SK-N-SH (cell line): Measurements from ENCODE around the gene PCMT1. TPM values are rescaled to one million over a fixed set of nuclear protein-coding genes. Genes with fewer than 3 reads are reported as not detected.

Experiments used
- CTCF ChIA-PET: fragments of 300-600, 350-600 bp; formaldehyde crosslinking; extraction: SDS; loops from one replicate; lab custom pipeline; 2021; lab: Yijun Ruan, JAX
- POLR2A ChIA-PET: fragments of 350-600 bp; sonication (Branson Sonifier 250); formaldehyde crosslinking; extraction: SDS; loops from one replicate; lab custom pipeline; 2020; ENCODE audit warnings: antibody characterized with exemption, inconsistent platforms; lab: Yijun Ruan, JAX
- DNase-seq: peaks from one replicate; pipeline ENCODE4 v3.0.0; 2012
- H2AFZ ChIP-seq: fragments of 200-600 bp; sonication (generic); 2 replicates; pipeline ENCODE4 v1.8.1; 2016; ENCODE audit warnings: antibody characterized with exemption, mild to moderate bottlenecking, low read depth
- H3F3A ChIP-seq: fragments of 200-600 bp; sonication (generic); replicated peaks from 2 replicates; pipeline ENCODE3; 2016; ENCODE audit warnings: antibody characterized with exemption, mild to moderate bottlenecking; ENCODE audit not compliant: insufficient read depth
- H3K27ac ChIP-seq, 2 experiments: fragments of 200-500 bp in 1 of 2; fragments of 200-600 bp in 1 of 2; sonication (Bioruptor generic) in 1 of 2; sonication (generic), shearing (Covaris generic) in 1 of 2; 2 replicates each; pipeline versions ENCODE4 v1.5.1 to v1.6.1; 2014 to 2016; ENCODE audit warnings: low read depth in 2 of 2, inconsistent platforms in 1 of 2, low read length in 1 of 2, mild to moderate bottlenecking in 1 of 2, mixed read lengths in 1 of 2
- H3K27me3 ChIP-seq: fragments of 200-600 bp; sonication (generic), shearing (Covaris generic); 2 replicates; pipeline ENCODE4 v1.6.1; 2016; ENCODE audit warnings: mixed run types; ENCODE audit not compliant: insufficient read depth
- H3K36me3 ChIP-seq, 2 experiments: fragments of 200-500 bp in 1 of 2; fragments of 200-600 bp in 1 of 2; sonication (Bioruptor generic) in 1 of 2; sonication (generic) in 1 of 2; replicated peaks in 1 of 2; 2 replicates each; pipeline versions ENCODE3 to v1.5.1; 2014 to 2016; ENCODE audit warnings: low read length in 1 of 2, mild to moderate bottlenecking in 1 of 2; ENCODE audit not compliant: insufficient read depth in 2 of 2, control insufficient read depth in 1 of 2
- H3K4me1 ChIP-seq, 2 experiments: fragments of 200-500 bp in 1 of 2; fragments of 200-600 bp in 1 of 2; sonication (Bioruptor generic) in 1 of 2; sonication (generic), shearing (Covaris generic) in 1 of 2; 2 replicates each; pipeline versions ENCODE4 v1.5.1 to v1.6.1; 2014 to 2016; ENCODE audit warnings: low read depth in 1 of 2, low read length in 1 of 2, mixed run types in 1 of 2; ENCODE audit not compliant: insufficient read depth in 2 of 2, control insufficient read depth in 1 of 2
- H3K4me2 ChIP-seq: fragments of 200-600 bp; sonication (generic), shearing (Covaris generic); 2 replicates; pipeline ENCODE4 v1.6.1; 2017; ENCODE audit warnings: mixed run types
- H3K4me3 ChIP-seq, 2 experiments: fragments of 200-500 bp in 1 of 2; fragments of 200-600 bp in 1 of 2; sonication (Bioruptor generic) in 1 of 2; sonication (generic), shearing (Covaris generic) in 1 of 2; 2 replicates each; pipeline versions ENCODE4 v1.5.1 to v1.8.1; 2014 to 2016; ENCODE audit warnings: low read depth in 2 of 2, inconsistent platforms in 1 of 2, low read length in 1 of 2, mild to moderate bottlenecking in 1 of 2, mixed read lengths in 1 of 2, moderate library complexity in 1 of 2
- H3K79me2 ChIP-seq: fragments of 200-600 bp; sonication (generic); 2 replicates; pipeline ENCODE4 v1.8.1; 2017; ENCODE audit warnings: mild to moderate bottlenecking; ENCODE audit not compliant: insufficient read depth
- H3K9ac ChIP-seq: fragments of 200-600 bp; sonication (generic); 2 replicates; pipeline ENCODE4 v1.6.1; 2017; ENCODE audit warnings: mixed run types
- H3K9me2 ChIP-seq: fragments of 200-600 bp; sonication (generic); 2 replicates; pipeline ENCODE4 v1.6.1; 2017; ENCODE audit warnings: mixed run types
- H3K9me3 ChIP-seq: fragments of 200-600 bp; sonication (generic); 2 replicates; pipeline ENCODE4 v1.6.1; 2017; ENCODE audit warnings: mixed run types, mild to moderate bottlenecking, moderate library complexity
- H4K20me1 ChIP-seq: fragments of 200-600 bp; sonication (generic); 2 replicates; pipeline ENCODE4 v1.6.1; 2017; ENCODE audit warnings: mild to moderate bottlenecking, mixed run types; ENCODE audit not compliant: insufficient read depth
- EP300 ChIP-seq, 2 experiments: IDR thresholded peaks; 2 replicates each; pipeline versions ENCODE4 v1.4.0 to v1.6.1; 2012; ENCODE audit warnings: borderline replicate concordance in 1 of 2, low read depth in 1 of 2, low read length in 1 of 2
- MAX ChIP-seq: IDR thresholded peaks from 2 replicates; pipeline ENCODE4 v1.4.0; 2012; ENCODE audit warnings: low read depth
- WGBS: methylation state at CpG from one replicate; pipeline ENCODE4 v1.1.6; 2017; ENCODE audit warnings: low lambda C conversion rate; 5-methylcytosine and 5-hydroxymethylcytosine counted together
- polyA plus RNA-seq, 3 experiments: library from polyadenylated mRNA; depleted of rRNA; stranded (reverse); fragments of >200 nt; gene quantifications; 2 replicates each; pipeline ENCODE4 v1.2.3, GENCODE V29; 2012

Gene PCMT1
- polyA plus RNA-seq, 1 of the 3 experiments (the other 2 are of a cell fraction) = 190 TPM

GRCh38 chr6:149860513-149860833 lies 110.9 kb downstream of the PCMT1 start:
- H2AFZ ChIP-seq = no peak overlapping the region
- no peaks in the 10 kb centered on the region for H3K9me2 ChIP-seq
- no peaks in the 10 kb centered on the region for H3K27me3 ChIP-seq
- peaks cover 70% of the 10 kb centered on the region for H3K79me2 ChIP-seq
- H3K9ac ChIP-seq = no peak overlapping the region
- H4K20me1 ChIP-seq = no peaks in the 10 kb centered on the region
- no peak overlapping the region for H3K27ac ChIP-seq
- 91% methylated on average over 5 of the region's 5 CpGs for WGBS
- H3K9me3 ChIP-seq = no peaks in the 10 kb centered on the region
- POLR2A ChIA-PET = no interaction called here
- H3K4me3 ChIP-seq = no peak overlapping the region
- peaks cover 17% of the 10 kb centered on the region in 2 experiments; a peak in 3 of 4 replicates for H3K4me1 ChIP-seq
- CTCF ChIA-PET = interaction anchor here (1.5 kb wide), 1 partner anchor 25 kb away, joined by 5 read pairs; no protein-coding TSS in a partner anchor
- H3K36me3 ChIP-seq = peaks cover 0 to 4% of the 10 kb centered on the region in 2 experiments
- DNase-seq = no peak
- no peak overlapping the region for H3K4me2 ChIP-seq
- H3F3A ChIP-seq = peaks cover 33% of the 10 kb centered on the region
- TF ChIP-seq EP300 (IDR thresholded peaks at IDR 0.05; ENCODE audit: borderline replicate concordance in 1 of 2, low read depth in 1 of 2, low read length in 1 of 2) = no peak
- TF ChIP-seq MAX = no peak

Other genes with a start within 250 kb of the PCMT1 start
- gene PPIL4, start 203.7 kb upstream of the PCMT1 start, polyA plus RNA-seq (2012; rRNA removed) = 3.3 and 3.9 TPM in 2 replicates
- 24.4 and 27.8 TPM in 2 replicates for gene GINM1, start 183.4 kb upstream of the PCMT1 start, polyA plus RNA-seq (2012; rRNA removed)
- gene KATNA1, start 101.0 kb upstream of the PCMT1 start, polyA plus RNA-seq (2012; rRNA removed) = 13.2 and 17.6 TPM in 2 replicates
- gene LATS1, start 31.6 kb upstream of the PCMT1 start, polyA plus RNA-seq (2012; rRNA removed) = 6.9 and 9.3 TPM in 2 replicates
- 10.1 and 16.4 TPM in 2 replicates for gene NUP43, start 3.2 kb upstream of the PCMT1 start, polyA plus RNA-seq (2012; rRNA removed)
- 25.0 and 29.5 TPM in 2 replicates for gene LRP11, start 114.6 kb downstream of the PCMT1 start, polyA plus RNA-seq (2012; rRNA removed)
- 0.15 and 0.26 TPM in 2 replicates for gene RAET1E, start 148.4 kb downstream of the PCMT1 start, polyA plus RNA-seq (2012; rRNA removed)
- gene RAET1G, start 173.4 kb downstream of the PCMT1 start, polyA plus RNA-seq (2012; rRNA removed) = 1.7 and 2.5 TPM in 2 replicates
- gene ULBP2, start 192.3 kb downstream of the PCMT1 start, polyA plus RNA-seq (2012; rRNA removed) = 5.0 and 5.3 TPM in 2 replicates
- gene ULBP1, start 214.2 kb downstream of the PCMT1 start, polyA plus RNA-seq (2012; rRNA removed) = 0.02 TPM in 1 of 2 replicates, not detected in the other